GM21515 (cell line): Measurements from ENCODE around the gene LDLRAD4.

Source experiments
- ATAC-seq: cut with Tn5 transposase; IDR thresholded peaks from one replicate; pipeline ENCODE4 v1.9.1; 2021; ENCODE audit not compliant: unreplicated experiment

The LDLRAD4 gene

DNA sequence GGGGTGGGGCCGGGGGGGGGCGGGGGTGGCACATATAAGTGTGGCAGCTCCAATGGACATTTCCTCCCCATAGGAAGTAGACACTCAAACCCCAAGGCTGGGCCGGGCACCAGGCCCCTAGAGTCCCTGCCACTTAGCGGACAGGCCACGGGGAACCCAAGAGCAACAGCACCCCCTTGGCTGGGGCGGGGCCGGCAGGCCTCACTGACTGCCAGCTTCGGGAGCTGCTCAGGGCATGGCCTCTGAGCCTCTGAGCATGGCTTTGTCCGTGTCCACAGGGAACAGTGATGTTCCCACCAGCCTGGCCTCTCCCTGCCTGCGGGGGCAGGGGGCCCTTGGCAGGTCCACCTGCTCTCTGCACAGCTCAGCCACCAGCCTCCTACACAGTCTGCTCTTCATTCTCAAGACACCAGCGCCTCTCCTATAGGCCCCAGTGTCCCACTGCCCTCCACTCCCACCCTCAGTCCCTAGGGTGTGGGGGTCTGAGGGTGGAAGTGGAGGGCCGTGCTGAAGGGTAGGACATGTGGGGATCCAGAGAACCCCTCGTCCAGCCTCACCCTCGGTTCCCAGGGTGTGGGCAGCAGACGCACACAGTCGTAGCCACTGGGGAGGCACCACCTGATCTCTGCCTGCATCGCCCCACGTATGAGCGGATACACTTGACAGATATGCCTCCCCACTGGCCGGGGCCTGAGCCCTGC, 401.1 kb downstream of the LDLRAD4 start:
- no peak for ATAC-seq

GRCh38 chr18:13620206-13620672, 401.7 kb downstream of the LDLRAD4 start:
- no peak for ATAC-seq

DNA sequence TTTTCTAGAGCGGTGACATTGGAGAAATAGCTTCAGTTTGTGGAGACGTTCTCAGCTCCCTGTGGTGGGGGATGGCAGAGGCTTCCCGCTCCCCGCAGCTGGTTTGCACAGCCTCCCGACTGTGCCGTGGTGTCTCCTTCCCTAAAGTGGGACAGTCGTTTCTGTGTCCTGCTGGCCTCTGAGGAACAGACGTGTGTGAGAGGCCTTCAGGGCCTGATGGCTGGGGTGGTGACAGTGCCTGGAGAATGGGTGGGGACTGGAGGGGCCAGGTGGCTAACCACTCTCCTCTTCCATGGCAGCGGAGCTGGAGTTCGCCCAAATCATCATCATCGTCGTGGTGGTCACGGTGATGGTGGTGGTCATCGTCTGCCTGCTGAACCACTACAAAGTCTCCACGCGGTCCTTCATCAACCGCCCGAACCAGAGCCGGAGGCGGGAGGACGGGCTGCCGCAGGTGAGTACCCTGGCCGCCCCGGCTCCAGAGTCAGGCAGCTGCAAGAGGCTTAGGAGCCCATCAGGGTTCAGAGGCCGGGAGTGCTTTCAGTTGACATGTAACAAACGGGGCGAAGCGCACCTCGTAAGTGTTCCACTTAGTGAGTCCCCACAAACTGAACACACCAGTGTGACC, 402.4 kb downstream of the LDLRAD4 start:
- ATAC-seq, result no peak

DNA sequence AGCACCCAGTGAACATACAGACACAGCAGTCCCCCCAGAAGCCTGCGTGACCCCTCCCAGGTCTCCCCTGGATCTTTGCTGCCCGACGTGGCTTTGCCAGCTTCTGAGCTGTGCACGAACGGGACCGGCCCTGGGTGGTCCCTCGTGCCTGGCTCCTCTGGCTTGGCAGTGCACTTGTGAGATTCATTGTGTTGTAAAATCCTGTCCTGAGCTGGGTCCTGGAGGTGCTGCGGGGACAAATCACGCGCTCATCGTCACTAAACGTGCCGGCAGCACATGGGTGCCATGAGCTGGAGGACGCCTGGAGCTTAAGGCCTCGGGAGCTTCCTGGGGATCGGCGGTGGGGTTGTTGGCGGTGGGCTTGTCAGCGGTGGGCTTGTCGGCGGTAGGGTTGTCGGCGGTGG, 402.9 kb downstream of the LDLRAD4 start:
- ATAC-seq, result no peak

DNA sequence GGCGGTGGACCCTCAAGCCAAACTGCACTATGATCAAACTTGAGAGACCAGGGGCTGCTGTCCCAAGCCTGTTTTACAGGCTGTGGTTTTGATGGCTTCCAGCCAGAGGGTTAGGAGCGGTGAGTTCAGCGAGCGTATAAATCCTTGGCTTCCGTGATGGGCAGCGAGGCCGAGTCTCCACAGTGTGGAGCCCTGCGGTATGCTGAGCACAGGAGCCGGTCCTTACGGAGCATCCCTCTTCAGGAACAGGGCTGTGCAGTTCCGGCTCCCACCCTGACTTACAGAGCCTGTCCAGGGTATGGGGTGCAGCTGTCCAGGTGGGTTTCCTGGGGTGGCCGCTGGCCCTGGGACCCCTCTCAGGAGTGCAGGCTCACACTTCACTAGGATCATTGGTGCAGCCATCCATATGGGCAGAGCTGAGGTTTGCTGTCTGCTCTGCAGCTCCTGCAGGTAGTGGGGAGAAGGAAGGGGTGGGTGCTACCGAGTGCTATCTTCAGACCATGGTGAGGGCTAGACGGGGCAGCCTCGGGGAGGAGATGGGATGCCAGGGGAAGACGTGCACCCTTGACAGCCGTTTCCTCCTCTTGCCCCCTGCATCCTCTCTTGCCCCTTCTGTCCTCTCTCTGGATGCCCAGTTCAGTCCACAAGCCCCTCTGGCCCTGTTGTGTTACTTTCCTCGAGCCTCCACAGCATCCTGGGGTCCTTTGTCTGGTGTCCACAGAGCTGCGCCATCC, 403.5 kb downstream of the LDLRAD4 start:
- no peak for ATAC-seq

DNA sequence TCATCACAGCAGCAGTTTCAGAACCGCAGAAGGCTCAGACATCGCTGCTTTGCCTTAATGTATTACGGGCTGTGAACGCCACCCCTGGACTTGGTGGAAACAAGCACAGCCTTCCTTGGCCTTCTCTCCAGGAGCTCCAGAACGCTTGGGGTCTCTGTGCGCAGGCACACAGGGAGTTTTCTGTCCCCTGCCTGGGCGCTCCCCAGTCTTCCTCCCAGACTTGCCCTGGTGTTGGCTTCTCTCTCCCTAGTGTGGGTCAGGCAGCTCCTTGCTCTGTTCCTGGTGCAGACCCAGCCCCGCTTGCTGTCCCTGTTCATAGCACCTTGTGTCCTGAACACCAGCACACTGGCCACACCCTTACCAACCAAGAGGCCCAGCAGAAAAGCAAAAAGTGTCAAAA, 404.2 kb downstream of the LDLRAD4 start:
- no peak for ATAC-seq

DNA sequence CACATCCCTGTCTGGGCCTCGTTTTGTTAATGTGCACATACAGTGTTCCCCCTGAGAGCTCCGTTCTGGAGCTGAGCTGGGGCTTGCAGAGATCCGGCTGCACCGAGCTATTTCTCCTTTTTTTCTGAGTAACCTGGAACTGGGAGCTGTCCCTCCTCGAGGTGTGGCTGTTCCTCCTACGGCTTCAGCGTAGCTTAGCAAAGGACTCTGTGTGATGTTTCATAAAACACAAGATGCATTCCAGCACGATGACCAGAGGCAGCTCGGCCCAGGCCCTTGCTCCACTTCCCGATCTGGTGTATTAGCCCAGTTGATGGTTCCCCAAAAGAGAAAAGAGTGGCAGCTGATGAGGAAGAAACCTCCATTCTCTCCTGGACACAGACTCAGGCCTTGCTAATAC, 404.8 kb downstream of the LDLRAD4 start:
- no peak for ATAC-seq

- ATAC-seq, result no peak
These were observed 405.3 kb downstream of the LDLRAD4 start for GRCh38 chr18:13623871-13624270.

DNA sequence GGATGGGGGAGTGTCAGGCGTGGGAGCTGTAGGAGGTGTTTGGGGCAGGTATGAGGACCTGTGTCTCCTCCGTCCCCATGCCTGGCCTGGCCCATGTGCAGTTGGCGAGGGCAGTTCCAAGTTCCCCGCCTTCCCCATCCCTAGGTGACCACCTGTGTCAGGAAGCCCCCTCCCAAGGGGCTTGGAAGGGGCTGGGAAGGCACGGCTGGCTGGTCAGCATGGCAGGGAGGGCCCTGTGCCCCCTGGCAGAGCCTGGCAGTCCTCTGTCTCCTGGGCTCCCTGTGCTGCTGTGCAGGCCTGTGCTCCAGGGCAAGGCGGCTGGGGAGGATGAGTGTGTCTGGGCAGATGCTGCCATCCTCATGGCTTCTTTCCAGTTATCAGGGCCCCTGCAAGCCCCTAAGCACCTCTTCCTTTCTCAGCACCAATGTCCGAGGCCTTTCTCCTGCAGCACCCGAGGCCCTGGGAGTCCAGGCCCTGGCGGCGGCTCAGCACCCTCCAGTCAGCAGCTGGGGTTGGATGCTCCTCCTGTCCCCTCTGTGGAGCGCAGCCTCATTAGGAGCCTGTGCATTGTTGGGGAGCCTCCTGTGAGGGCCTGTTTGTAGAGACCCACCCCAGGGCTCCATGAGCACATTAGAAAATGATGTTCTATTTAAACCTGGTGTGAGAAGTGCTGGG, 406.1 kb downstream of the LDLRAD4 start:
- no peak for ATAC-seq

DNA sequence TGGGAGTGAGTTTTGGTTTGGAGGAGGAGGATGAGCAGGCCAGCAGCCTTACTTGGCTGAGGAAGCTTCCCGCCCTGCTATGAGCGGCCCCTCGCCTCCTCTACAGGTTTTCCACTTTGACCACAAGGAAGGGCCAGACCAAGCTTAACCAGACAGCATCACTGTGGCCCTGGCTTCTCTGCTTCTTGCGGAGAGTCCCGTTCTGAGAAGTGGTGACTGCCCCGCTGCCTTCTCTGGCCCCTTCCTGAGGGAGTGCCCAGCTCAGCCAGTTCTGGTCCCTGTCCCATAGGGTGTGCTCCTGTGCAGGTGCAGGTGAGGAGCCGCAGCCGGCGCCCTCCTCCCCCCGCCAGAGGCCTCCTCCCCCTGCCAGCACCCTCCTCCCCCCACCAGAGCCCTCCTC, 406.8 kb downstream of the LDLRAD4 start:
- no peak for ATAC-seq

DNA sequence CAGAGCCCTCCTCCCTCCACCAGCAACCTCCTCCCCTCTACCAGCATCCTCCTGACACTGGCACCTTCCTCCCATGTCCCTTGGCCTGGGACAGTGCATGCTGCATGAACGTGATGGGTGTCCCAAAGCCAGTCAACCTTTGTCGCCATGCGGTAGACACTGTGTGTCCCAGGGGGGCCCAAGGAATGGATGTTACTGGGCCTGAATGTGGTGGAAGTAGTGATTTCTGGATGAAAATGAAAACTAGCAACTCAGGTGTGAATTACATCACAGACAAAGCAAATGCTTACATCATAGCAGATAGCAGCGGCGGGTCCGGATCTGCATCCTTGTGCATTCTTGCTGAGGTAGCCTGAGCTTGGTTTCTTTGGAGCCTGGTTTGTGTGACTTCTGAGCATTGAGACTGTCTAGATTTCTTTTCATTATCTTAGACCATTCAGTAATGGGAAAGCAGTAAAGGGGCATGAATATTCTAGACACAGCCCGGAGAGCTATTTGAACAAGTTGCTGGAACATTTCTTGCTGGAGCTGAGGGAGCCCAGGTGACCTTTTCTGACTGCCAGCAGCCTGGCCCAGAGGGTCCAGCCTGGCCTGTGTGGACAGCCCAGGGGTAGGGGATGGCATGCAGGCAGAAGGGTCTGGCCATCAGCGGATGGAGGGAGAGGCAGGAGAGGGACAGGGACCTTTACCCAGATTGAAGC, 407.4 kb downstream of the LDLRAD4 start:
- no peak for ATAC-seq

GRCh38 chr18:13626544-13626908, 408.0 kb downstream of the LDLRAD4 start:
- no peak for ATAC-seq

GRCh38 chr18:13627639-13628038, 409.1 kb downstream of the LDLRAD4 start:
- ATAC-seq, result no peak

DNA sequence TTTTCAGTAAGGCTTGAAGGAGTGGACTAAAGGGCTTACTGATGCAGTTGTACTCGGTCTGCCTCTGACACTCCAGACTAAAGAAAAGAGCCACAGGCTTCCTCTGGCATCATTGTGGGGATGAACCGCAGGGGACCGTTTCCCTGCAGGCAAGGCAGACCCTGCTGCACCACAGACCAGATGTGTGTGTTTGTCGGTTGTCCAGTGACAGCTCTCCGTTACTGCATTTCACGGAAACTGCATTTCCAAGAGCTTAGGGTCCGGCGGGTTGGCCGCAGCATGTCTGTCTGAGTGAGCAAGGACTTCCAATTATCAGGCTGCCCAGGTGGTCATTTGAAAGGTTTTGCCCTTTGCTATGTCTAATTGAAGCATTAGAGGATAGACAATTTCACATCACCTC, 409.7 kb downstream of the LDLRAD4 start:
- no peak for ATAC-seq

GRCh38 chr18:13629841-13630715, 411.5 kb downstream of the LDLRAD4 start:
- ATAC-seq, result peak; percentile 80

DNA sequence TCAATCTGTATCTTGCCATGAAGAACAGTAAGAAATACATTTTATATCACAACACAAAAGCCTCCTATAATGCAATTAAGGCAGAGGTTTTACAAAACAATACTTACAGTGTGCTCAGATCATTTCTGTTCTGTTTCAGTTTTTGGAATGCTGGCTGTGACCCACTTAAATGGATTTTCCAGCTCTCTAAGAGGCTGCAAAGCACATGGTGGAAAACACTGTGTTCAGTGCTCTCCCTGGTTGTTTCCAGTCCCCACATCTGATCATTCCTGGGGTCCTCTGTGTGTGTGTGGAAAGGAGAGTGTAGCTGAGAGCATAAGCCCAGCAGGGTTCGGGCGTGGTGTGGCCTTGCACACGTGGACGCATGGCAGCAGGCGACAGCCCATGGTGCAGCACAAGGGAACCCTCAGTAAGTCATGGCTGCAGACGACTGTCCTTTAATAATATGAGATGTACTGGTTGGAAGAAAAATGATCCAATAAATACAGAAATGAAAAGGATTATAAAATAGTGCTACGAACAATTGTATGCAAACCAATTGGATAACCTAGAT, 412.2 kb downstream of the LDLRAD4 start:
- ATAC-seq, result no peak

- ATAC-seq, result no peak
These were observed 415.1 kb downstream of the LDLRAD4 start for GRCh38 chr18:13633700-13634099.

DNA sequence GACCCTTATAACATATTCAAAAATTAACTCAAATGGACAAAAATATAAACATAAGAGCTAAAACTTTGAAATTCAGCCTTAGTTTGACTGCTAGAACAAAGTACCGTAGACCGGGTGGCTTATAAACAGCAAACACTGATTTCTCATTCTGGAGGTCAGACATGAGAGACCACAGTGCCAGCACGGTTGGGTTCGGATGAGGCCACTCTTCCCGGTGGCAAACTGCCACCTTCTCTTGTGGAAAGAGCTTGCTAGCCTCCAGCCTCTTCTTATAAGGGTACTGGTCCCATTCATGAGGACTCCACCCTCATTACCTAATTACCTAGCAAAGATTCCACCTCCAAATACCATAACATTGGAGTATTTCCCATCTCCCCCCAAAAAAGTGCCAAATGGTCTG, 416.5 kb downstream of the LDLRAD4 start:
- no peak for ATAC-seq

GRCh38 chr18:13638719-13639595, 420.4 kb downstream of the LDLRAD4 start:
- no peak for ATAC-seq
